Omental fat pad (tissue), 4 donors: ENCODE measurements around the gene PTPRG. TPM values are rescaled to one million over a fixed set of nuclear protein-coding genes. Genes with fewer than 3 reads are reported as not detected.

Experiments
- ATAC-seq: fragments of 150-250 bp; one replicate; pipeline ENCODE4 v1.9.1; 2016; ENCODE audit warnings: mild to moderate bottlenecking, moderate library complexity; ENCODE audit not compliant: low FRiP score
- DNase-seq: peaks from one replicate; pipeline ENCODE4 v3.0.0-alpha.2; 2019; ENCODE audit warnings: low spot score
- CTCF ChIP-seq, 3 donors: fragments of 450-650 bp; IDR thresholded peaks; one replicate each; pipeline ENCODE4 v1.5.1; 2016 to 2017; ENCODE audit warnings: antibody characterized with exemption in 3 of 3, mild to moderate bottlenecking in 3 of 3, moderate library complexity in 2 of 3
- total RNA-seq, 4 donors: library from RNA; depleted of rRNA; stranded (reverse); fragments of >200 nt; gene quantifications; one replicate each; pipeline ENCODE4 v1.1.0, GENCODE V29; 2016

Gene PTPRG
- total RNA-seq, 4 donors from 2014 or later = 90.0 to 172 (median 104) TPM

GRCh38 chr3:61578667-61579367 lies 17.4 kb downstream of the PTPRG start:
- no peak for ATAC-seq
- DNase-seq = no peak
- no peak for TF ChIP-seq CTCF (IDR thresholded peaks at IDR 0.05)

DNA sequence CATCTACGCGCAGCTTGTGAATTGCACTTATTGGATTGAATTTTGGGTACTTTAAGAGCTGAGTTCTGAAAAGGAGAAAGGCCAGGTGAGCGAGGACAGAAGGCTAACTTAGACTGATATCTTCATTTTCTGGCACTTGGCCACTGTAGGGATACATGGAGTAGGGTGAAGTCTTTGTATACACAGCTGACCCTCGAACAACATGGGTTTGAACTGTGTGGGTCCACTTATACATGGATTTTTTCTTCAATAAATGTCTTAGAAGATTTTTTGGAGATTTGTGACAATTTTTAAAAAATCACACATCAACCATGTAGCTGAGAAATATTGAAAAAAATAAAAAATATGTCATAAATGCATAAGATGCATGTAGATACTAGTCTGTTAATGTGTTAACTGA lies 18.3 kb downstream of the PTPRG start:
- TF ChIP-seq CTCF (IDR thresholded peaks at IDR 0.05) = no peak
- ATAC-seq (no peak), DNase-seq (no peak)

GRCh38 chr3:61580982-61581643 lies 19.7 kb downstream of the PTPRG start:
- no peak for ATAC-seq
- DNase-seq = no peak
- TF ChIP-seq CTCF (IDR thresholded peaks at IDR 0.05) = no peak

GRCh38 chr3:61582287-61582686 lies 20.9 kb downstream of the PTPRG start:
- no peak for DNase-seq
- no peak for TF ChIP-seq CTCF (IDR thresholded peaks at IDR 0.05)
- ATAC-seq = no peak

DNA sequence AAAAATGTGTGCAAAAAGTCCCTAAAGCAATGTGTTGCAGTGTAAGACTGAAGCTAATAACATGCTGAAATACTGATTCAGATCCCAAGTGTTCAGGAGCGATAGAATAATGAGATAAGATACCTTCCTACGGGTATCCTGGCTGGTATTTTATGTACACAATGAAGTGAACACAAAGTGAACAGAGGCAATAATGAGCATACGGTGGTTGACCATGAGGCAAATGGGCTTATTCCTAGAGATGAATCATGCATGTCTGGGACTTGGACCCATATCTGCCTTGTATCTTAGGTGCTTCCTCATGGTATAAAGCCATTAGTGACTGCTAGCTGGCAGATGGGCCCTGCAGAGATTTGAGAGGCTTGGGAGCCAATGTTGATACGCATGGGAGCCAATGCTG lies 21.5 kb downstream of the PTPRG start:
- no peak for DNase-seq
- no peak for ATAC-seq
- TF ChIP-seq CTCF (IDR thresholded peaks at IDR 0.05) = no peak

DNA sequence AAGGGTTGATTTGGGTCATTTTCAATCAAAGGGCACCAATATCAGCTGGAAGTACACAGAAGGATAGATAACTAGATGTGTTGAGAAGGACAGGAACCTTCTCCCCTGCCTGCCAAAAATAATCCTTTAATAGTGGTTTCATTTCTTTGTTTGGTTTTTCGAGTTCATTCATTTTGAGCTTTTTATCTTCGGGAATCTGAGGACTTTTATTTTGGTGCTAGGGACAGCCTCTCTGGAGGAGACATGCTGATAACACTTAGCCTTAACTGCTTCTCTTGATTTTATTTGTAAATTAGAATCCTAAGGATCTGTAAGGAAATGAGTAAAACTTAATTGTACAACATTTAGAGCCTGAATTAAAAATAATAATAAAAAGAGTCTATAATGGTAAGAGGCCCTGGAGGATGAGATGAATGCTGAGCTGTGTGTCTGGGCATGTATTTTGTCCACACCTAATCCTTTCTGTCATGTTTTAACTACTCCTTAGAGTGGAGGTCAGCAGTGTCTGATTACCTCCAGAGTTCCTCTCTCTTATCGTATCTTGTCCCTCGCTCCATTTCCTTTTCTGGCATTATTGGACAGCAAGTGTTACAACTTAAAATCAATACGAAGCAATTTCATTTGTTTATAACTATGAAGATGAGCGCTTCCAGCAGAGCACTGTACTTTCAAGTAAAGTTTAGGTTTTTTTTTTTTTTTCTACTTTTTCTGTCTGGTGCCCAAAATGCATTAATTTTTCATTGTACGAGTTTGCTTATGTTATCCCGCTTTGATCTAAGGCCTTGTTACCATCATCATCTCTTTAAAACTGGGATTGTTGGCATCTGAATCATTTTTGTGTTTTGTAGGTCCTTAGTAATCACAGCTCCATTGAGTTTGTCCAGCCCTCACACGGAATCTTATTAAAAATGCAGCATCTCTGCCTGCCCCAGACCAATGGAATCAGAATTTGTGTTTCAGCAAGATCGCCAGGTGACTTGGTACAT lies 22.8 kb downstream of the PTPRG start:
- TF ChIP-seq CTCF (IDR thresholded peaks at IDR 0.05) = no peak
- ATAC-seq = no peak

More for the DNA sequence above, 22.8 kb downstream of the PTPRG start:
- DNase-seq = no peak
